ENCODE measurements around the gene UTS2B.
A peak's percentile ranks its signal among the peaks of the same experiment; 100 is the strongest.

Gene UTS2B

DNA sequence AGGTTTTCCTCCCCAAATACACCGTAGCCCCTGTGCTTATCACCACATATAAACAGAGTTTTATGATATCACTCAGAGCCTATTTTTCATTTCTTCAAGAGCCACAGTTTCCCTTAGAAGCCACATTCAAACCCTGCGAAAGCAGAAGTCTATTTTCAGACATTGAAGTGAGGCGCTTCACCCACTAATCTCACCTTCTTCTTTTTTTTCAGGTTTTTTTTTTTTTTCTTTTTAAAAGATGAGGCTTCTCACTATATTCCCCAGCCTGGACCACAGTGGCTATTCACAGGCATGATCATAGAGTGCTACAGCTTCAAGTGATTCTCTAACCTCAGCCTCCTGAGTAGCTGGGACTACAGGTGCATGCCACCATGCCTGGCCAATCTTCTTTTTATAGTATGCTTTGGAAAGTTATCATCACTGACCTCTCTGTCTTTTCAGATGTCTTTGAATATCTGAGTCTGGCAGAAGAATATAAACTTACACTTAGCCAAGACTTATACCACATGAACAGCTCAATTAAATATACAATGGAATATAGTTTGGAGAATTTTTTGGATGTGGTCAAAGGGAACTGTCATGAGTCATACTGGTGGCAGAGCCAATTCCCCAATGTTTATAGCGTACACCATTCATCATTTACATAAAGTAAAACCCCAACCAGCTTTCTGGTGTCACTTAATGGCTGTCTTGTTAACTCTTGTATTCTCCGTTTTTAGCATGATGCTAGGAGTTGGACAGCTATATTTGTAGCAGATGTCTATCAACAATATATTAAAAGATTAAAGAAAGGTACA lies 60.8 kb downstream of the UTS2B start:
- Histone ChIP-seq H3K27ac (no peak overlapping the region), H3K4me3 (no peak overlapping the region)
- no peak for DNase-seq (ENCODE audit: low spot score)
- no peak for TF ChIP-seq CTCF (IDR thresholded peaks at IDR 0.05)

DNA sequence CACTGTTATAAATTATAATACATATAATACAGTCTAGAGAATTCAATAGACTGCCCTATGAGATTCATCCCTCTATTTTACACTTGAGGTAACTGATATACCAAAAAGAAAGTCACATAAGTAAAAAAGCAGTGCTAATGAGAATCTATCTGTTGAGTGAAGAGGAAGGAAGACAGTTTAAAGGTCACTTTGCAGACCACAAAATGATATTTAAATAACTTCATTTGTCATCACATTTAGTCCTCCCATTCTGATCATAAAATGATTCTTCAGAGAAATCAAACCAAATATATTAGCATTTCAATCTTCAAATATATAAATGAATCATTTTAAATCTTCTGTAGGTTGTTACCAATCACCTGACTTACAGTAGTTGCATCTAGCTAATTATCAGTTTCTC lies 61.6 kb downstream of the UTS2B start:
- no peak for TF ChIP-seq CTCF (IDR thresholded peaks at IDR 0.05)
- no peak for DNase-seq (ENCODE audit: low spot score)
- Histone ChIP-seq H3K4me3 (no peak overlapping the region), H3K27ac (no peak overlapping the region)

- TF ChIP-seq CTCF (IDR thresholded peaks at IDR 0.05), result no peak
- DNase-seq (ENCODE audit: low spot score), result no peak
- peak overlapping the region; percentile 39 for H3K4me3 ChIP-seq
- H3K27ac ChIP-seq, result no peak overlapping the region
These were observed 66.5 kb downstream of the UTS2B start for GRCh38 chr3:191263850-191264249.

- H3K4me3 ChIP-seq, result peak overlapping the region; percentile 39
- H3K27ac ChIP-seq, result peak overlapping the region in 1 of 2 donors; percentile 30
- no peak for DNase-seq (ENCODE audit: low spot score)
- no peak for TF ChIP-seq CTCF (IDR thresholded peaks at IDR 0.05)
These were observed 67.0 kb downstream of the UTS2B start for GRCh38 chr3:191263365-191263764.

GRCh38 chr3:191262650-191263049 lies 67.7 kb downstream of the UTS2B start:
- Histone ChIP-seq H3K4me3 (no peak overlapping the region), H3K27ac (no peak overlapping the region)
- no peak for DNase-seq (ENCODE audit: low spot score)
- TF ChIP-seq CTCF (IDR thresholded peaks at IDR 0.05), result no peak

DNA sequence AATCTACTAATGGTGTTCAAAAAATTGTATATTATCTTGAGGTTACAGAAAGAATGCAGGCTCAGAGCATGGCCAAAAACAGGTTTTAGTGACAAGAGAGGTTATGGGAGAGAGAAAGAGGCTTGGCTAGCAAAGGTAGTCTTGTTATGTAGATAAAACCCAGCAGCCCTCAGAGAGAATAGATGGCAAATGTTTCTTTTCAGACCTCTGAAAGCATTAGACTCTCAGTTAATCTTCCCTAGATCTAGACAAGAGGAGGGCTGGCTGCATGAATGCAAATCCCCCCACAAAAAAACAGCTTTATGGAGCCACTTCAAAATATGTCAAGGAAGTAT lies 69.1 kb downstream of the UTS2B start:
- TF ChIP-seq CTCF (IDR thresholded peaks at IDR 0.05), result no peak
- no peak overlapping the region for H3K4me3 ChIP-seq
- no peak overlapping the region for H3K27ac ChIP-seq
- DNase-seq (ENCODE audit: low spot score), result no peak
